ENCODE results near the gene OPN1SW. TPM values are rescaled to one million over a fixed set of nuclear protein-coding genes. Genes with fewer than 3 reads are reported as not detected.
A peak's percentile ranks its signal among the peaks of the same experiment; 100 is the strongest.

The OPN1SW gene
- total and polyA plus RNA-seq, 9 of the 15 experiments (the other 6 are each of a cell fraction or from before 2014, with no cell fraction given), result 0.84 to 1.0 TPM; not detected in 7

GRCh38 chr7:128733278-128733645 lies 42.3 kb downstream of the OPN1SW start:
- peaks cover 5 to 38% of the 10 kb centered on the region in 2 experiments for H3K4me1 ChIP-seq (replicated peaks in 1 of 2; ENCODE audit: control insufficient read depth in 2 of 2, insufficient read depth in 2 of 2, low read length in 2 of 2)
- H3K36me3 ChIP-seq (ENCODE audit: control insufficient read depth, insufficient read depth, low read length), result no peaks in the 10 kb centered on the region
- no peak overlapping the region for H3K27ac ChIP-seq (ENCODE audit: extremely low read depth, low read depth, low read length)
- BruUV-seq (replicated peaks), result no TSS peak
- DNase-seq (ENCODE audit: extremely low read depth in 1 of 4, low spot score in 3 of 4) (no peak), ATAC-seq (no peak), FAIRE-seq (no peak)
- H3K9ac ChIP-seq (ENCODE audit: insufficient read depth in 1 of 2, low read depth in 2 of 2, low read length in 2 of 2), result no peak overlapping the region
- 43% methylated on average over 2 of the region's 2 CpGs for WGBS (ENCODE audit: insufficient coverage, low coverage, missing lambda C conversion rate)
- H3K79me2 ChIP-seq (ENCODE audit: control insufficient read depth, insufficient read depth, low read length), result peaks cover under 1% of the 10 kb centered on the region; the same call in 1 of the 3 replicates
- peak overlapping the region; percentile 68 for H2AFZ ChIP-seq (ENCODE audit: low read depth, low read length)
- intact Hi-C loops (cut with micrococcal nuclease) (no loop called here), in situ Hi-C loops (cut with MboI) (no loop called here)
- H3K27me3 ChIP-seq (ENCODE audit: control insufficient read depth in 2 of 2, insufficient read depth in 2 of 2, low read length in 2 of 2), result no peaks in the 10 kb centered on the region
- H3K9me1 ChIP-seq (ENCODE audit: control insufficient read depth, insufficient read depth, low read length), result no peaks in the 10 kb centered on the region
- CTCF ChIA-PET (ENCODE audit: low intra/inter-chr PET ratio), result no interaction called here
- H3K4me2 ChIP-seq (ENCODE audit: insufficient read depth, low read length), result no peak overlapping the region
- POLR2A ChIA-PET, result interaction anchor here (1.0 to 16.5 kb wide), 2 partner anchors 6 to 34 kb away, joined by 3 to 242 read pairs; partner anchors contain the start of gene CALU
- no peaks in the 10 kb centered on the region for H3K9me3 ChIP-seq (replicated peaks; ENCODE audit: control insufficient read depth, insufficient read depth, low read depth, low read length)
- H3K4me3 ChIP-seq, result no peak overlapping the region
- H4K20me1 ChIP-seq (replicated peaks; ENCODE audit: control insufficient read depth, insufficient read depth, low read length), result no peaks in the 10 kb centered on the region
- no peak for TF ChIP-seq ELF2 (CRISPR knock-in tag; IDR thresholded peaks at IDR 0.05)
- TF ChIP-seq MAFG (tag; conservative IDR thresholded peaks at IDR 0.05), result peak; percentile 73
- TF ChIP-seq TCF7 (IDR thresholded peaks at IDR 0.05; ENCODE audit: borderline replicate concordance), result no peak
- no peak for TF ChIP-seq SIN3B (IDR thresholded peaks at IDR 0.05; ENCODE audit: low read depth)
- no peak for TF ChIP-seq RB1 (IDR thresholded peaks at IDR 0.05; ENCODE audit: low read depth)
- no peak for TF ChIP-seq ELF1 (tag; IDR thresholded peaks at IDR 0.05)
- 0 out of 2 replicates have a peak, but pooled peaks have one; percentile 2 for TF ChIP-seq MAFF (IDR thresholded peaks at IDR 0.05; ENCODE audit: low read length)
- TF ChIP-seq EHMT2 (IDR thresholded peaks at IDR 0.05), result peak; percentile 49; the same call in 1 of the 2 replicates
- 0 out of 2 replicates have a peak, but pooled peaks have one; percentile 30 for TF ChIP-seq HDAC8 (tag; IDR thresholded peaks at IDR 0.05)
- no peak for TF ChIP-seq RBM39 (optimal IDR thresholded peaks at IDR 0.05; ENCODE audit: low read depth, low read length)
- TF ChIP-seq, protein P1, sequence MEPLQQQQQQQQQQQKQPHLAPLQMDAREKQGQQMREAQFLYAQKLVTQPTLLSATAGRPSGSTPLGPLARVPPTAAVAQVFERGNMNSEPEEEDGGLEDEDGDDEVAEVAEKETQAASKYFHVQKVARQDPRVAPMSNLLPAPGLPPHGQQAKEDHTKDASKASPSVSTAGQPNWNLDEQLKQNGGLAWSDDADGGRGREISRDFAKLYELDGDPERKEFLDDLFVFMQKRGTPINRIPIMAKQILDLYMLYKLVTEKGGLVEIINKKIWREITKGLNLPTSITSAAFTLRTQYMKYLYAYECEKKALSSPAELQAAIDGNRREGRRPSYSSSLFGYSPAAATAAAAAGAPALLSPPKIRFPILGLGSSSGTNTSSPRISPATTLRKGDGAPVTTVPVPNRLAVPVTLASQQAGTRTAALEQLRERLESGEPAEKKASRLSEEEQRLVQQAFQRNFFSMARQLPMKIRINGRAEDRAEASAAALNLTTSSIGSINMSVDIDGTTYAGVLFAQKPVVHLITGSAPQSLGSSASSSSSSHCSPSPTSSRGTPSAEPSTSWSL (CRISPR knock-in tag; IDR thresholded peaks at IDR 0.05; ENCODE audit: borderline replicate concordance), result no peak
- TF ChIP-seq EP400 (IDR thresholded peaks at IDR 0.05), result no peak
- peak; percentile 84 for TF ChIP-seq C11orf30 (IDR thresholded peaks at IDR 0.05; ENCODE audit: low read depth)
- peak; percentile 61; the same call in 1 of the 2 replicates for TF ChIP-seq SPI1 (IDR thresholded peaks at IDR 0.05; ENCODE audit: borderline replicate concordance, low read depth, low read length)
- peak; percentile 93 for TF ChIP-seq ZNF316 (IDR thresholded peaks at IDR 0.05)
- peak; percentile 9; the same call in 1 of the 2 replicates for TF ChIP-seq MAFK (IDR thresholded peaks at IDR 0.05; ENCODE audit: low read length)
- TF ChIP-seq YBX1 (IDR thresholded peaks at IDR 0.05), result 0 out of 2 replicates have a peak, but pooled peaks have one; percentile 25
- TF ChIP-seq NFE2 (IDR thresholded peaks at IDR 0.05; ENCODE audit: low read depth), result 0 out of 2 replicates have a peak, but pooled peaks have one; percentile 2
- TF ChIP-seq TAF7 (tag; IDR thresholded peaks at IDR 0.05), result no peak
- TF ChIP-seq TEAD2 (tag; IDR thresholded peaks at IDR 0.05), result peak; percentile 56; the same call in 1 of the 2 replicates

All from K562 (cell line).